Activated naive CD8-positive, alpha-beta T cell treated with anti-CD3 and anti-CD28 coated beads, Interleukin-2, amount 50 U/mL, for 16 hours (primary cell): ENCODE measurements around the gene OAF.

ENCODE experiments used
- DNase-seq: peaks from one replicate; pipeline ENCODE4 v3.0.0-alpha.2; 2020; ENCODE audit warnings: low read depth, low spot score

The OAF gene

GRCh38 chr11:120221115-120221752 lies 10.4 kb downstream of the OAF start:
- DNase-seq = no peak

GRCh38 chr11:120222916-120223315 lies 12.1 kb downstream of the OAF start:
- DNase-seq = no peak

- DNase-seq = no peak
Measured at GRCh38 chr11:120223793-120224192, 13.0 kb downstream of the OAF start.

GRCh38 chr11:120224361-120224760 lies 13.5 kb downstream of the OAF start:
- DNase-seq = no peak

GRCh38 chr11:120224972-120225909 lies 14.4 kb downstream of the OAF start:
- no peak for DNase-seq

- no peak for DNase-seq
Measured at GRCh38 chr11:120226242-120226641, 15.4 kb downstream of the OAF start.

- DNase-seq = no peak
Measured at GRCh38 chr11:120226714-120227113, 15.9 kb downstream of the OAF start.

- no peak for DNase-seq
Measured at GRCh38 chr11:120227228-120227852, 16.5 kb downstream of the OAF start.

- no peak for DNase-seq
Measured at GRCh38 chr11:120228794-120229384, 18.1 kb downstream of the OAF start.

GRCh38 chr11:120229451-120230424 lies 18.9 kb downstream of the OAF start:
- DNase-seq = no peak

GRCh38 chr11:120230433-120231071 lies 19.7 kb downstream of the OAF start:
- DNase-seq = no peak

- DNase-seq = no peak
Measured at GRCh38 chr11:120231963-120232362, 21.1 kb downstream of the OAF start.

- no peak for DNase-seq
Measured at GRCh38 chr11:120233207-120233803, 22.5 kb downstream of the OAF start.

GRCh38 chr11:120235024-120235628 lies 24.3 kb downstream of the OAF start:
- peak; percentile 27 for DNase-seq

GRCh38 chr11:120236169-120237107 lies 25.6 kb downstream of the OAF start:
- DNase-seq = no peak

GRCh38 chr11:120238968-120239620 lies 28.3 kb downstream of the OAF start:
- no peak for DNase-seq

GRCh38 chr11:120239713-120240640 lies 29.1 kb downstream of the OAF start, which contains the start of gene POU2F3:
TSS of gene POU2F3 (plus strand) at chr11:120240140. CDS start at chr11:120240344, 204 bp downstream.
- no peak for DNase-seq
